Activated CD8-positive, alpha-beta memory T cell treated with anti-CD3 and anti-CD28 coated beads for 48 hours (primary cell): ENCODE results near the gene AMBRA1.

Source experiments
- DNase-seq, 3 experiments: peaks; one replicate each; pipeline ENCODE4 v3.0.0-alpha.2; 2020; ENCODE audit warnings: low read depth in 2 of 3, low spot score in 2 of 3

The AMBRA1 gene

DNA sequence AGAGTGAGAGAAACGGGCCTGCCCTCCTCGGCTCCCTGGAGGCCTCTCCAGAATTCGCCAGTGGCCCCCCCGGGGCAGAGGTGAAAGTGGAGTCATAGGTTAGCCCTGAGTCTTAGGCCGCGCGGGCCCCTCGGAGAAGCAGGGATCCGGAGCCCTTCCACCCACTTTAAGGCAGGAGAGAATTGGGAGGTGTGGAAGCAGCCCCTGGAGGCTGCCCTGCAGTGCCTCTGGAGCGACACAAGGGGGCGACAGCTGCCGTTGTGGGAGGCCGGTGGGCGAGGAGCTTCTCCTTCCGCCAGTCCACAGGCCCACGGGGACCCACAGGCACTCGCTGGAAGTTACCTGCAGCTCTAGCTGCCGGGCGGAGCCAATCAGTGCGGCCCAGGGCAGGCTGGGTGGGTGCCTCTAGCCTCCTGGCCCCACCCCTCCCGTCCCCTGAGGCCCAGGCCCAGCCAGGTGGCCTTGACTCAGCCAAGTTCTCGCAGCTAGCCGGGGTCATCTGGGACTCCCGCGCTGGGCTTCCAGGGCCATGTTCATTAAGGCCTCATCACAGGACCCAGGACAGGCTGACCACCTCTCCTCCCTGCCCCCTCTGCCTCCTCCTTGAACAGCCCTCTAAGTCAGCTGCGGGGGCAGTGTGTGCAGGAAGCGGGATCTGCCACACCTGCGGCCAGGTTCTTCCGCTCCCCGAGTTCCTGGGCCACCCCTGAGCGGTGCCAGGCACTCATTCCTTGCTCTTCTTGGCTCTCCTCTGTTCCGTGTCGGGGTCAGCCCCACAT, 241.6 kb downstream of the AMBRA1 start:
- peak in 2 of 3 experiments; percentile 56 to 68 for DNase-seq

DNA sequence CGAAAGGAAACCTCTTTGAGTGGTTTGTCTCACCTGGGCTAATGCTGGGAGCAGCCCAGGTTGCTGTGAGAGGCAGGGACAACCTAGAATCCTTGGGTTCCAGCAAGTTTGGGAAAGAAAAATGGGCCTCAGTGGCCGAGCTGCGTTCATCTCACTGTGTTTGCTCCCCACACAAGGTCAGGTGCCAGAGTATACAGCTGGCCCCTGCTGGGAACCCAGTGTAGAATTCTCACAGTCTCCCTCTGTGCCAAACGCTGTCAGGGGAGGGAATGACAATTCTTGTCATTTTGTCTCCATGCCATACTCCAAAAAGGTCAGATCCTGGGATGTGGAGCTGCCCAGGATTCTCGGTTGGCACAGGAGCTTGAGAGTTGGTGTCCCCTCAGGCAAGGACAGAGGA, 242.2 kb downstream of the AMBRA1 start:
- no peak for DNase-seq

DNA sequence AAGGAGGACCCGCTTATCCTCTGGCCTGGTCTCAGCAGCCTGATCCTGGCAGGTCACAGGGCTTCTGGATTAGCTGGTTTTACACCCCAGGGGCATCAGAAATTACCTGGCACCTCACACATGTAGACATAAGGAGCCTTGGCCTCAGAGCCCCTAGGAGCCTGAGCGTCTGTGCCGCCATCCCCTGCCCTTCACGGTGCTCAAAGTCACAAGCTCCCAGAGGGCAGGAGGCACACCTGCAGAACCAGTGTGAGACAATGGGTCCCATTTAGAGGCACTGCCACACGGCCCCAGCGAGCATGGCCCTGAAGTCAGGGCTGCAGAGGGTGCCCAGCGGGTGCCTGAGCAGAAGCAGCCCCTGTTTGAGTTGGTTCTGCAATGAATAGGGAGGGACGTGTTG, 242.7 kb downstream of the AMBRA1 start:
- no peak for DNase-seq

- DNase-seq, result no peak
These were observed 243.1 kb downstream of the AMBRA1 start for GRCh38 chr11:46350695-46351094.

DNA sequence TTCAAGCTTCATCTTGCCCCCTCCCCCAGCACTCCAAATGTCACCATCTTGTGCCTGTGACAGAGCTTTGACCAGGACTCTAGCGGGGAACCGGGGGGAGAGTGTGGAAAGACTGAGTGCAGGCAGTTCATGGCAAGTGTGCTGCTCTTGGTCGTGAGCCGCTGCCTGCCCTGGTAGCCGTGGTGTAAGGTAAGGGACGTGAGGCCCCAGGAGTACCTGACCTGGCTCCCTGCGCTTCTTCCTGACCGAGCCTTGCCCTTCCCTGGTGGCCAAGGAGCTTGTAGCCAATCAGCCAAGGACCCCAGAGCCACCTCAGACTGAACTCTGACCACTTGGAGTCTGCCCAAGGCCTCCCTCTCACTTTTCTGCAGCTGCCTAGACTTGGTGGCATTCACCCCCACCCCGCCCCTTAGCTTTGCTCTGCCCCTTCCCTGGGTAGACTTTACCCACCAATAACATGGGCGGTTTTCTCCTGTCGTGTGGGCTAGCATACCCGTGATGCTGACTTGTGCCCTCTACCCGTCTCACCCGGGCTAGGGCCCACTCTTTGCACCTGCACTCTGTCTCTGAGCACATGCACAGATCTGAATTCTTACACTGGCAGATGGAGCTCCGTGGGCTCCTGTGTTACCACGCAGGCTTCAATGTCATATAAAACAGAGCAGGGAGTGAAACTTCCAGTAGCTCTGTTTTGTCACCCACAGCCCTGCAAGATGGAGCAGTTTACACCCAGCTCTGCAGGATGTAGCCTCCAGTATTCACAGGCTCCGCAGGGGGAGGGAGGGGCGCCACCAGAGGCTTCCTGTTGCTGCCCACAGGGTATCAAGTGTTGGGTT, 245.0 kb downstream of the AMBRA1 start:
- DNase-seq, result no peak

DNA sequence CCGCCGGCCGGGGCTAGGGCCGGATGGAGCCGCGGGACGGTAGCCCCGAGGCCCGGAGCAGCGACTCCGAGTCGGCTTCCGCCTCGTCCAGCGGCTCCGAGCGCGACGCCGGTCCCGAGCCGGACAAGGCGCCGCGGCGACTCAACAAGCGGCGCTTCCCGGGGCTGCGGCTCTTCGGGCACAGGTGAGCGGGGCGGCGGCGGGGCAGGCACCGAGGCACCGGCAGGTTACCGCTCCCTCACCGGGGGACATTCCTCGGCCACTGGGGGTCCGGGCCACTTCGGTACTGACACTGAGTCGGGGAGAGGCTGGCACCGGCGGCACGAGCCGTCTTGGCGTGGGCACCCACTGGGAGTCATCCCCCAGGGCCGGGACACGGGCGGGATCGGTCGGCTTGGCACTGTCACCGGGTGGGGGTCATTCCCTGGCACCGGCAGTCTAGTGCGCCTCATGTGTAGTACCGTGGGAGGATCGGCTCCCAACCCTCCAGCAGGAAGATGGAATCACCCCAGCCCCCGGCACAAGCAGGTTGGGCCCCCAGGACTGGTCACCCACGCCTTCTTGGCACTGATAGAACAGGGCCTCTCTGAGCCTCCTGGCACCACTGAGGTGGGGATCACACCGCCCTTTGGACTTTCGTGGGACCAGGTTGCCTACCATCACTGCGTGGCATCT, 246.0 kb downstream of the AMBRA1 start:
- DNase-seq, result no peak

- peak; percentile 69 to 90 (median 73) for DNase-seq
These were observed 246.8 kb downstream of the AMBRA1 start, which contains the start of gene DGKZ for GRCh38 chr11:46346886-46347636. Gene DGKZ, plus strand, starts transcription at chr11:46347463. Its CDS starts 197 bp downstream, at chr11:46347660.
